ENCODE results near the gene DAZAP1.
A peak's percentile ranks its signal among the peaks of the same experiment; 100 is the strongest.

DAZAP1 gene

DNA sequence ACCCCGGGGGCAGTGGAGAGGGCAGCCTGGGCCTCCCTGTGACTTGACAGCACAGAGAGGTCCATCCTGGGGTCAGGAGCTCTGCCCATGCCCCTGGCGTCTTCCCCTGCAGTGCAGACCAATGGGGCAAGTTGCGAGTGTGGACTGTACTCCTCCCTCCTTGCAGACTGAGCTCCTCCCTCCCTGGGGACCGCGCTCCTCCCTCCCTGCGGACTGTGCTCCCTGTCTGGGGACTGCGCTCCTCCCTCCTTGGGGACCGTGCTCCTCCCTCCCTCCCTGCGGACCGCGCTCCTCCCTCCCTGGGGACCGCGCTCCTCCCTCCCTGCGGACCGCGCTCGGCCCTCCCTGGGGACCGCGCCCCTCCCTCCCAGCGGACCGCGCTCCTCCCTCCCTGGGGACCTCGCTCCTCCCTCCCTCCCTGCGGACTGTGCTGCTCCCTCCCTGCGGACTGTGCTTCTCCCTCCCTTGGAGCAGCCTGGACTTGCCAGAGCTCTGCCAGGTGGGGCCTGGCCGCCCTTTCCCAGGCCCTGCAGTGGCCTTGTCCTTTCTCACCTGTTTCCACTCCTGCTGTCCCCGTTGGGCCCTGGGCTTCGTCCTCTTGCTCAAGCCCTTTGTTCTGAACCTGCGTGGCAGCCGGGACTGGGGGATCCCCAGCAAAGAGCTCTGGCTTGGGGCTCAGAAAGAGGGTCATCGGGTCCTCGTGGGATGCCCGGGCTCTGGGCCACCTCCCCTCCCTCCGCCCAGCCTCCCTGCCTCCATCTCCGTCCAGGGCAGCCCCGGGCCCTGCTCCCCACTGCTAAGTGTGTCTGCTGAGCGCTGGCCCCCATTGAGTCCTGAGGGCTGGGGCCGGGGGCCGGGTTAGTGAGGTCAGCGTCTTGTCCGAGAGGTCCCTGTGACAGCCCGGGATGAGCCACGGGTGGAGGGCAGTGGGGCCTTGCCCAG is 12.9 kb upstream of the DAZAP1 start:
- no peak for DNase-seq

DNA sequence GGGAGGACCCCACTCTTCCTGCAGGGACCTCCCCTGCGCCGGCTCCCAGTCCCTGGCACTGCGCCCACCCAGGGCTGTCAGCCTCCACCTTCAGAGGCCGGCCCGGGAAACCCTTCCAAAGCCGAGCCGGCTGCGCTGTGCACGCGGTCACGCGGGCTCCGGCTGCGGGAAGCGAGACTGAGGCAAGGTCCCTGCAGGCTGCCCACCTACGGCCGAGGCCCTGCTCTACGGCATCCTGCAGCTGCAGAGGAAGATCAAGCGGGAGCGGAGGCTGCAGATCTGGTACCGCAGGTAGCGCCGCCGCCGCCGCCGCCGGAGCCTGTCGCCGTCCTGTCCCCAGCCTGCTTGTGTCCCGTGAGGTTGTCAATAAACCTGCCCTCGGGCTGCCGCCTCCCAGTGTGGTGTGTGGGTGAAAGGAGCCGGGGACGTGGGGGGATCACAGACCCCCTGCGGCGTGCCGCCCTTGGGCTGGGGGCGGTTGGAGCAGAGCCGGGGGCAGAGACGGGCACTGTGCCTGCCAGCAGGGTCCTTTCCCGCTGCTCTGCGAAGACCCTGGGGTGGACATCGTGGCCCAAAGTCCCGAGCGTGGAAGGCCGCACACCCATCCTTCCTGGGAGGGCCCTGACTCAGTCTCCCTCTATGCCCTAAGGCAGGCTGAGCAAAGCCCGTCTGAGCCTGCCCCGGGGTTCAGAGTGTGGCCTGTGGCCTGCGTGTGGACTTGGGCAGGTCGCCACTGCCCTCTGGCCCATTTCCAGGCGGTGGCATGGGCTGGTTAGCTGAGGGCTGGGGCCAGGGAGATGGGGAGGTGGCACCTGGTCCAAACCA is 12.0 kb upstream of the DAZAP1 start:
- DNase-seq: no peak

DNA sequence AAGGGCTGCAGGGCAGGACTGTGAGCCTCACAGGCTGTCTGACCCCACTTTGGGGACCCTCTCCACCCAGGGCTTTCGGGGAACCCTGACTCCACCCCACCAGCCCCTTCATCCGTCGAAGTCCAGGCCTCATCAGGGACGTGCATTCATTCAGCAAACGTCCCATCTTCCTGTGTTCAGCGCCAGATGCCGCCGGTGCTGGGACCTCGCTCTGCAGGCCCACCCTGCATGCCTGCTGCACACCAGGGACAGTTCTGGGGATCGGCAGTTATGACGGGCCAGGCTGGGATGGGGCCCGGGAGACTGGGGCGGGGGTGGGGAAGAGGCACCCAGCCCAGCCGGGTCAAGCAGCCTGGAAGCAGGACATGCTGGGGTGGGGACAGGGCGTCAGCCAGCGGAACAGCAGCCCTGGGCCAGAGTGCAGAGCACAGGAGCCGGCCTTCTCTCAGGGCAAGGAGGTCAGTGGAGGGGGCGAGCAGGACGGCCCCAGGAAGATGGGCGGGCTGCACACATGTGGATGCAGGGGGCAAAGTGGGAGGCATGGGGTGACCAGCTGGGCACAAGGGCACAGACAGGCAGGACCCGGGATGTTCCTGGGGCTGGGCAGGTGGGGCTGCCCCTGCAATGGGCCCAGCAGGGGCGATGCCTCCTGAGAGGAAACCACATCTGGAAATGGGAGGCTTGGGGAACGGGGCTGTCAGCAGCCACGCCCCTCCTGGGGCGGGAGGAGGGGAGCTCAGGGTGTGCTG is 11.2 kb upstream of the DAZAP1 start:
- no peak for DNase-seq

DNA sequence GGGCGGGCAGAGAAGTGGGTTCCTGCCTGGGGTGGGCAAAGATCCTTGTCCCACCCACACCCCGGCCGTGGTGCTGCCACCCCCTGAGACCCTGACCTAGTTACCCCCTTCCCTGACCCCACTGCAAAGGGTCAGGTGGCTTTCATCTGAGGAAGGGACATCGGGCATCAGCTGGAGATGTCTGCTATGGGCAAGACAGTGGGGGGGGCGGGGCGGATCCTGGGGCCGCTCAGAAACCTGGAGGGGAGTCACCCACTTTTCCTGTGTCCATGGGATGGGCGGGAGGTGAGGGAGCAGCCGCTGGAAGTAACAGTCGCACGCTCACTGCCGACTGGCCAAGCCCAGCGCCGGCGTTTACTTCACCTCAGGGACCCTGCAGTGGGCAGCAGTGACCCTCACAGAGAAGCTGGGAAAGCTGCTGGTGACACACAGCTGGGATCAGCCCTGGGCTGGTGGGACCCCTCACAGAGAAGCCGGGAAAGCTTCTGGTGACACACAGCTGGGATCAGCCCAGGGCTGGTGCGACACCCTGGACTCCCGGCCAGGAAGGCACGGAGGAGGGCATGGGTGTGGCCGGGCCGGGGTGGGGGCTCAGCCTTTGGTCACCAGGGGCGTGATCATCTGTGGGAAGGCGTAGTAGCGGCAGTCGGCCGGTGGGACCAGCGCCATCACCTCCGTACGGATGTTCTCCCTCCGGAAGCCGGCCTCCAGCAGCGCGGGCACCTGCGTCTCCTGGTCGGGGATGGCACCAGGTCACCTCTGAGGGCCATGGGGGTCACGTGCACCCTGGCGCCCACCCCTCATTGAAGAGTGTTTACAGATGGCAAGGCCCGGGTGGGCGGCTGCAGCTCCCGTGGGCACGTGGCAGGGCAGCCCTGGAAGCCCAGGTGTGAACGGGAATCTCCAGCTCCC is 10.4 kb upstream of the DAZAP1 start:
- DNase-seq: no peak

DNA sequence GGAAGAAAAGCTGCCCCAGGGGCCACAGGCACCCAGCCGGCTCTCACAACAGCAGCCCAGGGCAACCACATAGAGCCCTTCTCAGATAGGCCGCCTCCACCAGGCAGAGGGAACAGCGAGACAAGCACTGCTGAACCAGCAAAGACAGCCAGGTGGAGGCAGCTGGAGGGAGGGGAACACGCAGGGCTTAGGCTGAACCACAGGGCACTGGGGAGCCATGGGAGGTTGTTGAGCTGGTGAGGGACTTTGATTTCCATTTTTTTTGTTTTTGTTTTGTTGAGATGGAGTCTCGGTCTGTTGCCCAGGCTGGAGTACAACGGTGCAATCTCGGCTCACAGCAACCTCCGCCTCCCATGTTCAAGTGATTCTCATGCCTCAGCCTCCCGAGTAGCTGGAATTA is 9.5 kb upstream of the DAZAP1 start:
- no peak for DNase-seq

DNA sequence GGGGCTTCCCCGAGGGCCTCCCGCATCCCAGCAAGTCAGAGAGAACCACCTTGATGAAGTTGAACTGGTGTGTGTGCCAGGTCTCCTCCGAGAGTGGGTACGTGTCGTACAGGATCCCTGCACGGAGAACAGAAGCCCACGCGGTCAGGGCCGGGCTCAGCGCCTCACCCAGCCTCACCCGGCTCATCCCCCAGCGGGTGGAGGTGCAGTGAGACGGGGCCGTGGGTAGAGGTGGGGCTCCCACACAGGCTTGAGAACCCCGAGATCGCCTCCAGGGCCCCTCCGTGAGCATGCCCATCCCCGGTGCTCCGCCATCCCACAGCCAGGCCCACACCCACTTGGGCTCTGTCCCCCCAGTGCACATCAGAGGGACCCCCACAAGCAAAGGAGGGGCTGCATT is 8.3 kb upstream of the DAZAP1 start:
- DNase-seq: no peak

DNA sequence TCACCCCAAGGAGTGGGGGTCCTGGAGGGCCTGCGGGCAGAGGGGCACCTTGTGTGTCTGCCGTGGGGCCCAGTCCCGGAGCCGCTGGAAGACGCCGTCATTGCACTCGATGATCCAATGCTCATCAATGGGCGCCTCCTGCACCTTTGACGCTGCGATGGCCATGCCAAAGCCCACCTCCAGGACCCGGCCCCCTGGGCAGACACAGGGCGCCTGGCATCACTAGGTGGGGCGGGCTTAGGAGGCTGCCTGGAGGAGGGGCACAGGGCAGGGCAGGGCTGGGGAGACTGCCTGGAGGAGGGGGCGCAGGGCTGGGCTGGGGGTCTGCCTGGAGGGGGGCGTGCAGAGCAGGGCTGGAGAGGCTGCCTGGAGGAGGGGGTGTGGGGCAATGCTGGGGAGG is 7.6 kb upstream of the DAZAP1 start:
- no peak for DNase-seq

DNA sequence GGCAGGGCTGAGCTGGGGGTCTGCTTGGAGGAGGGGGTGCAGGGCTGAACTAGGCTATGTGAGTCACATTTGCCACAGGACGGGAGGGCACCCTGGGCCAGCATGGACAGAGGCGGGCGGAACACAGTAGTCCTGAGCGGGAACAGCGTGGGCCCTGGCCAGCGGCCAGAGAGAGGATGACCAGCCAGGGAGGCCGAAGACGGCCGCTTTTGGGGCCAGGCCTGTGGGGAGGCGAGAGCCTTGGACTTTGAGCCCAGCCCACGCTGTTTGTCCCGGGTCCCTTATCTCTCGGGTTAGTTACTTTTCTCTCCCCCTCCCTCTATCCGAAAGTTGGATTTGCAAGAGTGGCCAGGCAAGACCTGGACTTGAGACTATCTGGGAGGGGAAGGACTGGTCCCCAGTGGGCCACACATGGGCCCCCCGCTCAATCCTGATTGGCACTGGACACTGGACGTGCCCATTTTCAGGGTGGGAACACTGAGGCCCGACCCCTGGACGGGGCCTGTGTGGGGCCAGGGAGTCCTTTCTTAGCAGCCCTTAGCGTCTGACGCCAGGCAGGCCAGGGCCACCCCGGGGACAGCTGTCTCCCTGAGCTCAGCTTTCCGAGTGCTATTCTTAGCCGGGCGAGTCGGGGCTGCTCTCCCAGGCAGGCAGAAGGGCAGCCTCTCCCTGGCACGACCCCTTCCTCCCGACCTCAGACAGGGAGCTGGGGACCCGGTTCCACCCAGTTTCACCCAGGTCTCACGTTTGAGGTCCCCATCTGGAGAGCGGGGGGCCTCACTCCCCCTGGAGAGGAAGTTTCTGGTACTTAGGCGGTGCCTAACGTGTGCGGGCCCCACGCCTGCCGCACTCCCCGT is 6.9 kb upstream of the DAZAP1 start:
- no peak for DNase-seq

DNA sequence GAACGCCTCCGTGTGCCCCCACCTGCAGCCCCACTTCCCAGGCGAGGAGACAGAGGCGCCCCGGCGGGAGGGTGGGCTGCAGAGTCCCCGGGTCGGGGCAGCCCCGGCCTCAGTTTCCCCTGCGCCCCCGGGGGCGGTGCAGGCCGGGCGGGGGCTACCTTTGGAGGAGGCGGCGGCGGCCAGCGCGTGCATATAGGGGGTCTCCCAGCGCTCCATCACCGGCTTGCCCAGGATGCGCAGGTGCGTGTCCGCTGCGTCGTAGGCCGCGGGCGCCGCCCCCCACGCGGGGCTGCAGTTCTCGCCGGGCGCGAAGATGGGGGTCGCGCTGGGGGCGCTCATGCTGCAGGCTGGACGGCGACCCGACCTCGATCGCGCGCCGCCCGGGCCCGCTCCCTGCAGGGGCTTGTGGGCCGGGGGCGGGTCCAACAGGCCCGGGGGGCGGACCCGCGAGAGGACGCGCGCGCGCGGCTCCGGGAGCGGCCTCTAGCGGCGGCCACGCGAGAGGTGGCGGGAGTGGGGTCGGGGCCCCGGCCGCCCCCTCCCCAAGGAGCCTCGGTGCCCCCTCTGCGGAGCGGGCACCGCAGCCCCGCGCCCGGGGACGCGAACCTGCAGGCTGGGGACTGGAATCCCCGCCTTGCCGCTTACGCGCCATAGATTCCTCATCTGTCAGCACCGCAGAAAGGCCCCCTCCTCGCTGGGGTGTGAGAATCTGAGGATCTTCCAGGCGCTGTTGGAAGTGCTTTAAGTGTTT is 6.1 kb upstream of the DAZAP1 start, which contains the start of gene GAMT:
GAMT (minus strand) TSS at position 405 of the 751 bp plus-strand sequence; CDS start at position 339, 66 bp downstream.
- peak; percentile 53 to 68 for DNase-seq

DNA sequence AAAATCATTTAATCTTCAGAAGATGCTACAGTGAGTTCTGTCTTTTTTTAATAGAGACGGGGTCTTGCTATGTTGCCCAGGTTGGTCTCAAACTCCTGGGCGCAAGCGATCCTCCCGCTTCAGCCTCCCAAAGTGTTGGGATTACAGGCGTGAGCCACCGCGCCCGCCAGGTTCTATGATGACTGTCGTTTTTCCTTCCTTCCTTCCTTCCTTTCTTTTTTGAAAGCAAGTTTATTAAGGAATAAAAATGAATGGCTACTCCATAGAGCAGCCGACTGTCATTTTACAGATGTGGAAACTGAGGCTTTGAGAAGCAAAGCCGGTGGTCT is 5.5 kb upstream of the DAZAP1 start:
- DNase-seq: no peak

DNA sequence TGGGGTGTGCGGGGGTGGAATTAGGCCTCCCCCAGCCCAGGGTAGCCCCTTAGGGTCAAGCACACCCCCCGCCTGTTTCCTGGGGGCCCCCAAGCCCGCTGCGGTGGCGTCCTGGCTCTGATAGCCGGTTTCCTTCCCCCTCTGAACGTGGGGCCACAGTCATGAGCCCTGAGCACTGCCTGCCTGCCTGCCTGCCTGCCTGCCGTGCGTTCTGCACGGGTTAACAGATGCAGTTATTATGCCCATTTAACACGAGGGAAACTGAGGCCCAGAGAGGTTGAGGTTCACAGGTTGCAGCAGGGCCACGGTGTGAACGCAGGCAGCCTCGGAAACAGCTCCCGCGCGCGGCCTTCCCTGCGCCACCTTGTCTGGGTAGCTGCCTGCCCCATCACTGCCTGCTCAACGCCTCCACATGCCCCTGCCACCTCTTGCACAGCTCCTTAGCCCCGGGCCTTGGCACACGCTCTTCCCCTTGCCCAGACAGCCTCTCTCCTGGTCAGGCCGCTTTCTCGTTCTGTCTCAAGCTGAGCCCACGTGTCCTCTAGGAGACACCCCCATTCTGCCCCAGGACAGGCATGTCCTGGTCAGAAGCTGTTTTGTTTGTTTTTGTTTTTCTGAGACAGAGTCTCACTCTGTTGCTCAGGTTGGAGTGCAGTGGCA is 4.8 kb upstream of the DAZAP1 start:
- no peak for DNase-seq

DNA sequence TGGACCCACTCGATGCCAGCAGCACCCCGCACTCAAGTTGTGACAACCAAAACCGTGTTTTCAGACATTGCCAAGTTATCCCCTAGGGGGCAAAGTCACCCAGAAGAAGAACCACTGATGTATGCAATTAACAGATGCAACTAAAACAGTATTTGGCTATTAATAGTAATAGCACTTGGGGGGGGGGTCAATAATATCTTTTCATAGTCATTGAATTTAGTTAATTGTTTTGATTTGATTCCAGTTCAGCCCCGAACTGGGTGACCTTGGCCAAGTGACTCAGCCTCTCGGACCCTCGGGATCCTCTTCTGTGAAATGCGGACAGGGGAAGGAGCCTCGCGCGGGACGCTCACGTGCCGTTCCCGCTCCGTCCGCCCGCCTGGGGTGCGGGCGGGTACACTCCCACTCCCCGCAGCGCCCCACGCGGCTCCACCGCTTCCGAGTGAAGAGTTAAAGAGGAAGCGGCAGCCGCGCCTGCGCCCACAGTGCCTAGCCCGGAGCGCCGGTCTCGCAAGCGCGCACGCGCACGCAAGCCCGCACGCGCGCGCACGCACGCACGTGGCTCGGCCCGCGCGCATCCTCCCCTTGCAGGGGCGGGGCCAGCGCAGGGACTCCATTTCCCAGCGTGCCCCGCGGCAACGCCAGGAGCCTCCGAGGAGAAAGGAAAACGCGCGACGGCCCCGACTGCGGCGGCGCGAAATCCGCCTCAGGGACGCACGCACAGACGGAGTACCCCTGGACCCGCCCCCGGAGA is 435 bp upstream of the DAZAP1 start:
- peak; percentile 99 for DNase-seq

DNA sequence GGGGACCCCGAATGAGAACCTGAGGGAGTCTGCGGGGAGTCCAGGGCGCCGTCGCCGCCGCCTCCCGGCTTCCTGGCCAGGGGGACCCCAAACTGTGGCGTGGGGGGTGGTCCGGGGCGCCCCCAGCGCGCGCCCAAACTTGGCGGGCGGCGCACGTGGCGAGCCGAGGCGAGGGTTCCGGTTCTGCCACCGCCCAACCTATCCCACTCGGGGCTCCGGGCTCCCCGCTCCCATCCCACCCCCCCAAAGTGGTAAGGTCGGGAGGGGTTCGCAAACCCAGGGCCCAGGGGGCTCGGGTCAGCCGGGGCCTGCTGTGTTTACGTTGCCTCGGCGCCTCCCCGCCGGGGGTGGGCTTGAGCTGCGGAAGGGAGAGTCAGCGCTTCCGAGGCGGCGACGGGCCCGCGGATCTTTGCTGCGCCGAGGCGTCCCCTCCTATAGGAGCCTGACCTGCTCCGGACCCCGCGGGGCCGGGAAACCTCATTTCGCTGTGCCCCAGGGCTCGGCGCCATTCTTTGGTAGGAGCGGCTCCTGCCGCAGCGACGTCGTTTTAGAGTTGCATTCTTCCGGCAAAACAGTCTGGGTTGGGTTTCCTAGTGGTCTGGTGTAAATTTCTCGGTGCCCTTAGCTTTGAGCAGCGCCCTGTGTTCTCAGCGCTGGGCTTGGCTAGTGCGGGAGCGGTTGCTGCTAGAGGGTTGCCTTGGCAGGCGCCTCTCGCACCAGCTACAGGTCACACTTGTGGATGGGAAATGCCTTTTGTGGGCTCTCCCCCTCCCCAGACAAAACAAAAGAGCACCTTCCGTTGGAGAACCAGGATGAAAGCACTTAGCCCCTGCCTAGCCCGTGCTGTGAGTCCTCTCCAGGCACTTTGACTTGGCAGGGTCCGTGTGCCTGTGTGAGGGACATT is 1.2 kb downstream of the DAZAP1 start:
- peak; percentile 52 to 61 for DNase-seq

DNA sequence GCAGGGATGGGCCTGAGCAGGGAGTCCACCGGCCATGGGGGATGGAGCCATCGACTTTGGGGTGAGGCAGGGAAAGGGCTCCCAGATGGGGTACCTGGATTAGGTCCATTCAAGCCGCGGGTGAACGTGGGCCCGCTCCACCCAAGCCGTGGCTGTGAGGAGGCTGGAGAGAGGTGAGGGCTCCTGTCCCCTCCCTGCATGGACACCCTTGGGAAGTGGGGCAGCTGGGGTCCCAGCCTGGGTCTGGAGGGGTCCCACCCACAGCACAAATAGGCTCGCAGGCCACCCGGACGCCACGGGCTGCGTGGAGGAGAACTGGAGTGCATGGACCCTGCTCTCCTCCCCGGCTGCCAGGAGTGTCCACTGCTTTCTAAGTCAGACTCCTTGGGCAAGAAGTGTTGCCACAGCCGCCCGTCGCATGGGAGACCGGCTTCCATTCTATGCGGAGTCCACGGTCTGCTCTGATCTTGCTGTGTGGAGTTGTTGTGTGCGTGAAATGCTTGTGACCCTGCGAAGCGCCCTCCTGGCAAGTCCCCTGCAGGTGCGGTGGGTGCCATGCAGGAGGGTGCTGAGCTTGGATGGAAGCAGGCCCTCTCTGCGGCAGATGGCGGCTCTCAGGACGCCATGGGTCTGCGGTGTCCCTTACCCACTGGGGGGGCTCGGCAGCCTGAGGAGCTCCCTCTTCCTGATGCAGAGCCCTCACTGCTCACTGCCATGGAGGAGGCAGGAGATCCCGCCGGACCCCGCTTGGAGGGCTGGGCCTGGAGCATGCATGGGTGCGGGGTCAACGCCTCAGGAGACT is 2.0 kb downstream of the DAZAP1 start:
- DNase-seq: no peak

DNA sequence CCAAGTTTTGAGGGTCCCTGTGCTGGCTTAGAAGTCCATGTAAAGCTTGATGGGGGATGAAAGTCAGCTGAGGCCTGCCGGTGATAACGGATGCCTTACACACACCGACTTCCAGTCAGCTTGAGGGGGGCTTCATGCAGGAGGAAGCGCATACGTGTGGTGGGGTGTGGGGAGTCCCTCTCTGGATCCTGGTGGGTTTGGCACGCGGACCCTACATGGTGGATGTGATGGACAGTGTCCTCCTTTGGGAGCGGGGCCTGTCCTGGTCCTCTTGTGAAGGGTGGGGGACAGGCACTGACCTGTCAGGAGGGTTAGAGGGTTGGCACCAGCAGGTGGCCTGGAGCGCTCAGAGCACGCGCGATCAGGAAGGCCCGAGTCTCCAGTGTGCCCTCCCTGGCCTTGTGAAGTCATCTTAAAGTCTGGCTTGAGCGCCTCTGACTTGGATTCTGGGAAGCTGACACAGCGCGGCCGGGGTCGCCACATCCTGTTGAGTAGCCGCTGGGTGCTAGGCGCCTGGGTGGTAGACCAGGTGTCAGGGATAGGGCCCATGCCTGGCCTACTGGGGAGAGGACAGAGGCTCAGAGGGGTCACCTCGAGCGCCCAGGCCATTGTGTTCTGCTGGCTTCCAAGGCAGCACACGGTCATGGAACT is 2.9 kb downstream of the DAZAP1 start:
- no peak for DNase-seq

DNA sequence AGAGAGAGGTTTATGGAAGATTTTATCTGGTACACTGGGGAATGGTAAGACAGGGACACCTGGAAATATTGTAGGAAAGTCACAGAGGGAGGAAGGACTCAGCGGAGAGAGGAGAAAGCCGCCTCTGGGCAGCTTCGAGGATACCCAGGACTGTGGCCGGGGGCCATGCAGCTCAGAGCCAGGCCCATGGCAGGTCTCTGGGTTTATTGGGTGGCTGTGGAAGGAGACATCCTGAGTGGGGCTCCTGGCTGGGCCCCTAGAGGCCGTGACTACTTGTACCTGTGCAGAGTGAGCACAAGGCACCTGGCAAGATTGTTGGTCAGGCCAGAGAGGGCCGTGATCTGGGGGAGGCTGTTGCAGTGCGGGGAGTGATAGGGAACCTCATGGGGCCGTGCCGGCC is 3.4 kb downstream of the DAZAP1 start:
- DNase-seq: no peak
